HepG2 (cell line): ENCODE measurements around the gene CPT1A. TPM values are rescaled to one million over a fixed set of nuclear protein-coding genes. Genes with fewer than 3 reads are reported as not detected.
A peak's percentile ranks its signal among the peaks of the same experiment; 100 is the strongest.

ENCODE experiments used
- AKAP8 ChIP-seq: sonication (generic); formaldehyde crosslinking; IDR thresholded peaks from 2 replicates; pipeline ENCODE4 v1.5.1; 2020; ENCODE audit warnings: mild to moderate bottlenecking, missing genetic modification reagents
- BCL6 ChIP-seq: IDR thresholded peaks from 2 replicates; pipeline ENCODE4 v1.6.1; 2016; ENCODE audit warnings: missing genetic modification reagents, missing compliant biosample characterization
- CREB1 ChIP-seq, 2 experiments: fragments of 450-650 bp in 1 of 2; IDR thresholded peaks; 2 replicates each; pipeline ENCODE4 v1.6.1; 2016 to 2017; ENCODE audit warnings: control low read depth in 1 of 2, mild to moderate bottlenecking in 1 of 2, missing compliant biosample characterization in 1 of 2, missing genetic modification characterization in 1 of 2
- ELF1 ChIP-seq: sonication (generic); formaldehyde crosslinking; IDR thresholded peaks from 2 replicates; pipeline ENCODE4 v1.4.0; 2020; ENCODE audit warnings: missing genetic modification reagents
- GATAD2A ChIP-seq: IDR thresholded peaks from 2 replicates; pipeline ENCODE4 v1.6.1; 2016
- HOXD1 ChIP-seq: sonication (generic); formaldehyde crosslinking; IDR thresholded peaks from 2 replicates; pipeline ENCODE4 v1.5.0; 2020; ENCODE audit warnings: missing genetic modification reagents
- IKZF1 ChIP-seq: fragments of 450-650 bp; IDR thresholded peaks from 2 replicates; pipeline ENCODE4 v1.7.1; 2016
- XRCC5 ChIP-seq: fragments of 200-400 bp; formaldehyde crosslinking; optimal IDR thresholded peaks from 2 replicates; pipeline ENCODE3; 2017; ENCODE audit warnings: mild to moderate bottlenecking, low read length
- ZBTB38 ChIP-seq: sonication (generic); formaldehyde crosslinking; IDR thresholded peaks from 2 replicates; pipeline ENCODE4 v1.5.1; 2020; ENCODE audit warnings: mild to moderate bottlenecking, missing genetic modification reagents
- ZNF788 ChIP-seq: sonication (generic); formaldehyde crosslinking; IDR thresholded peaks from 2 replicates; pipeline ENCODE4 v1.5.0; 2020; ENCODE audit warnings: mild to moderate bottlenecking, missing genetic modification reagents, borderline replicate concordance
- polyA plus RNA-seq, 8 experiments: library from polyadenylated mRNA; depleted of rRNA in 3 of 8; stranded (reverse) in 7 of 8; unstranded in 1 of 8; fragments of >200 nt; fragmentation: Illumina TruSeq in 4 of 8; extraction: Trizol in 4 of 8; gene quantifications; 2 replicates each; pipeline versions ENCODE4 v1.2.1 to v1.2.3, GENCODE V29; 2011 to 2016; ENCODE audit warnings: low read depth in 4 of 8, missing spikeins in 1 of 8, mixed read lengths in 1 of 8; ENCODE audit not compliant: insufficient read depth in 1 of 8
- total RNA-seq, 5 experiments: library from RNA; depleted of rRNA; stranded (reverse); fragments of >200 nt; fragmentation: Illumina TruSeq; extraction: Trizol; gene quantifications; 2 replicates each; pipeline ENCODE4 v1.2.3, GENCODE V29; 2016; ENCODE audit warnings: low read depth in 1 of 5
- TF ChIP-seq, protein P1 (sequence below): sonication (generic); formaldehyde crosslinking; IDR thresholded peaks from 2 replicates; pipeline ENCODE4 v1.8.0; 2022; ENCODE audit warnings: missing genetic modification reagents, mild to moderate bottlenecking, moderate library complexity, borderline replicate concordance
- TF ChIP-seq, protein P2 (sequence below), 2 experiments: IDR thresholded peaks; 2 replicates each; pipeline ENCODE4 v1.6.1; 2011 to 2012; ENCODE audit warnings: low read length in 2 of 2, borderline replicate concordance in 1 of 2, low read depth in 1 of 2, mild to moderate bottlenecking in 1 of 2, moderate library complexity in 1 of 2
- TF ChIP-seq, protein P3 (sequence below): sonication (generic); formaldehyde crosslinking; IDR thresholded peaks from 2 replicates; pipeline ENCODE4 v1.8.0; 2022; ENCODE audit warnings: mild to moderate bottlenecking, missing genetic modification reagents; ENCODE audit not compliant: insufficient replicate concordance
- TF ChIP-seq, protein P4 (sequence below): sonication (generic); formaldehyde crosslinking; IDR thresholded peaks from 2 replicates; pipeline ENCODE4 v1.4.0; 2020; ENCODE audit warnings: mild to moderate bottlenecking, missing genetic modification reagents

CPT1A gene
- total and polyA plus RNA-seq, 2 of the 13 experiments (the other 11 are each of a cell fraction or from before 2014, with no cell fraction given): 7.0 to 7.1 TPM

DNA sequence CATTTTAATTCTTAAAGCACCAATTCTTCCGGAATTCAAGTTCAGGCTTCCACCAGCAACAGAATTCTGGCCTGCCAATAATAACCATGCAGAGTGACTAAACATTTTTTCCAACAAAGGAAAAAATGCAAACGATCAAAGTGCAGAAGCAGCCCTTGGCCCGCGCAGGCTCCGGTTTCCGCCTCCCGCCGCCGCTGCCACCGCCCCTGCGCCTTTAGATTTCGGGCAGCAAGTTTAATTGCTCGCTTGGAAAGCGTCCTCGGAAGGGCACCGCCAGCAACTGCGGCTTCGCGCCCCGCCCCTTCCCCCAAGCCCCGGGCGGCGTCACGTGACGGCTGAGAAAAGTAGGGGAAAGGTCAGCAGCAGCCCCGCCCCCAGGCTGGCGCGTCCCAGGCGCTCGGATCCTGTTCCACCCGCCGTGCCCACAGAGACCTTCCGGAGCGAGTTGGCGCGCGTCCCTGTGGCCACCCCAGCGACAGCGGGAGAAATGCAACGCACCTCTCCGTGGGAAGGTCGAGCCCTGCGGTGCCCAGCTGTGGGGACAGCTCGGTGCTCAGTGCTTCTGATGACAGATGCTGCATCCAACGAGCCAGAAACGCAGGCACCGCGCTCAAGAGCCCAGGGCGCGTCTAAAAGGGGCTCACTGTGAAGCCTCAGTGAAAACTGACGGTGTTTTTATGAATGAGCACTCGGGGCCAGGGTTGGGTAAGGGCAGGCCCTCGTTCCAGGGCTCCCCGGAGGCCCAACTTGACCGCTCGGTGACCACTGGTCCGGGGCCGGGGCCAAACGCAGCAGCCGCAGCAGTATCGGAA lies 2.5 kb downstream of the CPT1A start (continued):
- TF ChIP-seq, protein P1, sequence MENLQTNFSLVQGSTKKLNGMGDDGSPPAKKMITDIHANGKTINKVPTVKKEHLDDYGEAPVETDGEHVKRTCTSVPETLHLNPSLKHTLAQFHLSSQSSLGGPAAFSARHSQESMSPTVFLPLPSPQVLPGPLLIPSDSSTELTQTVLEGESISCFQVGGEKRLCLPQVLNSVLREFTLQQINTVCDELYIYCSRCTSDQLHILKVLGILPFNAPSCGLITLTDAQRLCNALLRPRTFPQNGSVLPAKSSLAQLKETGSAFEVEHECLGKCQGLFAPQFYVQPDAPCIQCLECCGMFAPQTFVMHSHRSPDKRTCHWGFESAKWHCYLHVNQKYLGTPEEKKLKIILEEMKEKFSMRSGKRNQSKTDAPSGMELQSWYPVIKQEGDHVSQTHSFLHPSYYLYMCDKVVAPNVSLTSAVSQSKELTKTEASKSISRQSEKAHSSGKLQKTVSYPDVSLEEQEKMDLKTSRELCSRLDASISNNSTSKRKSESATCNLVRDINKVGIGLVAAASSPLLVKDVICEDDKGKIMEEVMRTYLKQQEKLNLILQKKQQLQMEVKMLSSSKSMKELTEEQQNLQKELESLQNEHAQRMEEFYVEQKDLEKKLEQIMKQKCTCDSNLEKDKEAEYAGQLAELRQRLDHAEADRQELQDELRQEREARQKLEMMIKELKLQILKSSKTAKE (CRISPR knock-in tag): peak; percentile 93
- TF ChIP-seq GATAD2A (peak; percentile 66; the same call in 1 of the 2 replicates), ZBTB38 (peak; percentile 83), HOXD1 (CRISPR knock-in tag) (peak; percentile 36; the same call in 1 of the 2 replicates), CREB1 (IDR thresholded peaks at IDR 0.05) (peak; percentile 73), CREB1 (CRISPR knock-in tag; IDR thresholded peaks at IDR 0.05) (no peak), AKAP8 (CRISPR knock-in tag) (peak; percentile 78; the same call in 1 of the 2 replicates), XRCC5 (peak; percentile 2), ZNF788 (CRISPR knock-in tag) (peak; percentile 78; the same call in 1 of the 2 replicates), ELF1 (CRISPR knock-in tag) (peak; percentile 36; the same call in 1 of the 2 replicates), BCL6 (peak; percentile 93), IKZF1 (no peak)
- TF ChIP-seq, protein P2, sequence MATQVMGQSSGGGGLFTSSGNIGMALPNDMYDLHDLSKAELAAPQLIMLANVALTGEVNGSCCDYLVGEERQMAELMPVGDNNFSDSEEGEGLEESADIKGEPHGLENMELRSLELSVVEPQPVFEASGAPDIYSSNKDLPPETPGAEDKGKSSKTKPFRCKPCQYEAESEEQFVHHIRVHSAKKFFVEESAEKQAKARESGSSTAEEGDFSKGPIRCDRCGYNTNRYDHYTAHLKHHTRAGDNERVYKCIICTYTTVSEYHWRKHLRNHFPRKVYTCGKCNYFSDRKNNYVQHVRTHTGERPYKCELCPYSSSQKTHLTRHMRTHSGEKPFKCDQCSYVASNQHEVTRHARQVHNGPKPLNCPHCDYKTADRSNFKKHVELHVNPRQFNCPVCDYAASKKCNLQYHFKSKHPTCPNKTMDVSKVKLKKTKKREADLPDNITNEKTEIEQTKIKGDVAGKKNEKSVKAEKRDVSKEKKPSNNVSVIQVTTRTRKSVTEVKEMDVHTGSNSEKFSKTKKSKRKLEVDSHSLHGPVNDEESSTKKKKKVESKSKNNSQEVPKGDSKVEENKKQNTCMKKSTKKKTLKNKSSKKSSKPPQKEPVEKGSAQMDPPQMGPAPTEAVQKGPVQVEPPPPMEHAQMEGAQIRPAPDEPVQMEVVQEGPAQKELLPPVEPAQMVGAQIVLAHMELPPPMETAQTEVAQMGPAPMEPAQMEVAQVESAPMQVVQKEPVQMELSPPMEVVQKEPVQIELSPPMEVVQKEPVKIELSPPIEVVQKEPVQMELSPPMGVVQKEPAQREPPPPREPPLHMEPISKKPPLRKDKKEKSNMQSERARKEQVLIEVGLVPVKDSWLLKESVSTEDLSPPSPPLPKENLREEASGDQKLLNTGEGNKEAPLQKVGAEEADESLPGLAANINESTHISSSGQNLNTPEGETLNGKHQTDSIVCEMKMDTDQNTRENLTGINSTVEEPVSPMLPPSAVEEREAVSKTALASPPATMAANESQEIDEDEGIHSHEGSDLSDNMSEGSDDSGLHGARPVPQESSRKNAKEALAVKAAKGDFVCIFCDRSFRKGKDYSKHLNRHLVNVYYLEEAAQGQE (IDR thresholded peaks at IDR 0.05; ENCODE audit: borderline replicate concordance in 1 of 2, low read depth in 1 of 2, low read length in 2 of 2): peak in 1 of 2 experiments; percentile 16; a peak in 1 of 4 replicates
- TF ChIP-seq, protein P3, sequence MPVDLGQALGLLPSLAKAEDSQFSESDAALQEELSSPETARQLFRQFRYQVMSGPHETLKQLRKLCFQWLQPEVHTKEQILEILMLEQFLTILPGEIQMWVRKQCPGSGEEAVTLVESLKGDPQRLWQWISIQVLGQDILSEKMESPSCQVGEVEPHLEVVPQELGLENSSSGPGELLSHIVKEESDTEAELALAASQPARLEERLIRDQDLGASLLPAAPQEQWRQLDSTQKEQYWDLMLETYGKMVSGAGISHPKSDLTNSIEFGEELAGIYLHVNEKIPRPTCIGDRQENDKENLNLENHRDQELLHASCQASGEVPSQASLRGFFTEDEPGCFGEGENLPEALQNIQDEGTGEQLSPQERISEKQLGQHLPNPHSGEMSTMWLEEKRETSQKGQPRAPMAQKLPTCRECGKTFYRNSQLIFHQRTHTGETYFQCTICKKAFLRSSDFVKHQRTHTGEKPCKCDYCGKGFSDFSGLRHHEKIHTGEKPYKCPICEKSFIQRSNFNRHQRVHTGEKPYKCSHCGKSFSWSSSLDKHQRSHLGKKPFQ (CRISPR knock-in tag): peak; percentile 78
- TF ChIP-seq, protein P4, sequence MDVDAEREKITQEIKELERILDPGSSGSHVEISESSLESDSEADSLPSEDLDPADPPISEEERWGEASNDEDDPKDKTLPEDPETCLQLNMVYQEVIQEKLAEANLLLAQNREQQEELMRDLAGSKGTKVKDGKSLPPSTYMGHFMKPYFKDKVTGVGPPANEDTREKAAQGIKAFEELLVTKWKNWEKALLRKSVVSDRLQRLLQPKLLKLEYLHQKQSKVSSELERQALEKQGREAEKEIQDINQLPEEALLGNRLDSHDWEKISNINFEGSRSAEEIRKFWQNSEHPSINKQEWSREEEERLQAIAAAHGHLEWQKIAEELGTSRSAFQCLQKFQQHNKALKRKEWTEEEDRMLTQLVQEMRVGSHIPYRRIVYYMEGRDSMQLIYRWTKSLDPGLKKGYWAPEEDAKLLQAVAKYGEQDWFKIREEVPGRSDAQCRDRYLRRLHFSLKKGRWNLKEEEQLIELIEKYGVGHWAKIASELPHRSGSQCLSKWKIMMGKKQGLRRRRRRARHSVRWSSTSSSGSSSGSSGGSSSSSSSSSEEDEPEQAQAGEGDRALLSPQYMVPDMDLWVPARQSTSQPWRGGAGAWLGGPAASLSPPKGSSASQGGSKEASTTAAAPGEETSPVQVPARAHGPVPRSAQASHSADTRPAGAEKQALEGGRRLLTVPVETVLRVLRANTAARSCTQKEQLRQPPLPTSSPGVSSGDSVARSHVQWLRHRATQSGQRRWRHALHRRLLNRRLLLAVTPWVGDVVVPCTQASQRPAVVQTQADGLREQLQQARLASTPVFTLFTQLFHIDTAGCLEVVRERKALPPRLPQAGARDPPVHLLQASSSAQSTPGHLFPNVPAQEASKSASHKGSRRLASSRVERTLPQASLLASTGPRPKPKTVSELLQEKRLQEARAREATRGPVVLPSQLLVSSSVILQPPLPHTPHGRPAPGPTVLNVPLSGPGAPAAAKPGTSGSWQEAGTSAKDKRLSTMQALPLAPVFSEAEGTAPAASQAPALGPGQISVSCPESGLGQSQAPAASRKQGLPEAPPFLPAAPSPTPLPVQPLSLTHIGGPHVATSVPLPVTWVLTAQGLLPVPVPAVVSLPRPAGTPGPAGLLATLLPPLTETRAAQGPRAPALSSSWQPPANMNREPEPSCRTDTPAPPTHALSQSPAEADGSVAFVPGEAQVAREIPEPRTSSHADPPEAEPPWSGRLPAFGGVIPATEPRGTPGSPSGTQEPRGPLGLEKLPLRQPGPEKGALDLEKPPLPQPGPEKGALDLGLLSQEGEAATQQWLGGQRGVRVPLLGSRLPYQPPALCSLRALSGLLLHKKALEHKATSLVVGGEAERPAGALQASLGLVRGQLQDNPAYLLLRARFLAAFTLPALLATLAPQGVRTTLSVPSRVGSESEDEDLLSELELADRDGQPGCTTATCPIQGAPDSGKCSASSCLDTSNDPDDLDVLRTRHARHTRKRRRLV (CRISPR knock-in tag): no peak
